Adipocyte (in vitro differentiated cells): ENCODE data around the gene MYT1.
A peak's percentile ranks its signal among the peaks of the same experiment; 100 is the strongest.

Experiments used
- DNase-seq: peaks from one replicate; pipeline ENCODE4 v3.0.0-alpha.2; 2015; ENCODE audit warnings: low read depth
- H3K27me3 ChIP-seq: replicated peaks from 2 replicates; pipeline ENCODE4 v1.7.0; 2013; ENCODE audit warnings: mild to moderate bottlenecking, low read length, moderate library complexity; ENCODE audit not compliant: control insufficient read depth, insufficient read depth
- H3K36me3 ChIP-seq: 2 replicates; pipeline ENCODE4 v1.7.0; 2013; ENCODE audit warnings: low read length, mild to moderate bottlenecking, moderate library complexity; ENCODE audit not compliant: control insufficient read depth, insufficient read depth, severe bottlenecking
- H3K4me1 ChIP-seq: 2 replicates; pipeline ENCODE4 v1.7.0; 2013; ENCODE audit warnings: mild to moderate bottlenecking, low read length, moderate library complexity; ENCODE audit not compliant: control insufficient read depth, insufficient read depth
- H3K4me3 ChIP-seq: 2 replicates; pipeline ENCODE4 v1.7.0; 2013; ENCODE audit warnings: mild to moderate bottlenecking, low read length, moderate library complexity
- H3K9ac ChIP-seq: 2 replicates; pipeline ENCODE4 v1.7.0; 2013; ENCODE audit warnings: mild to moderate bottlenecking, low read length, moderate library complexity
- H3K9me3 ChIP-seq: 2 replicates; pipeline ENCODE4 v1.7.0; 2013; ENCODE audit warnings: mild to moderate bottlenecking, low read length, moderate library complexity; ENCODE audit not compliant: control insufficient read depth

The MYT1 gene

DNA sequence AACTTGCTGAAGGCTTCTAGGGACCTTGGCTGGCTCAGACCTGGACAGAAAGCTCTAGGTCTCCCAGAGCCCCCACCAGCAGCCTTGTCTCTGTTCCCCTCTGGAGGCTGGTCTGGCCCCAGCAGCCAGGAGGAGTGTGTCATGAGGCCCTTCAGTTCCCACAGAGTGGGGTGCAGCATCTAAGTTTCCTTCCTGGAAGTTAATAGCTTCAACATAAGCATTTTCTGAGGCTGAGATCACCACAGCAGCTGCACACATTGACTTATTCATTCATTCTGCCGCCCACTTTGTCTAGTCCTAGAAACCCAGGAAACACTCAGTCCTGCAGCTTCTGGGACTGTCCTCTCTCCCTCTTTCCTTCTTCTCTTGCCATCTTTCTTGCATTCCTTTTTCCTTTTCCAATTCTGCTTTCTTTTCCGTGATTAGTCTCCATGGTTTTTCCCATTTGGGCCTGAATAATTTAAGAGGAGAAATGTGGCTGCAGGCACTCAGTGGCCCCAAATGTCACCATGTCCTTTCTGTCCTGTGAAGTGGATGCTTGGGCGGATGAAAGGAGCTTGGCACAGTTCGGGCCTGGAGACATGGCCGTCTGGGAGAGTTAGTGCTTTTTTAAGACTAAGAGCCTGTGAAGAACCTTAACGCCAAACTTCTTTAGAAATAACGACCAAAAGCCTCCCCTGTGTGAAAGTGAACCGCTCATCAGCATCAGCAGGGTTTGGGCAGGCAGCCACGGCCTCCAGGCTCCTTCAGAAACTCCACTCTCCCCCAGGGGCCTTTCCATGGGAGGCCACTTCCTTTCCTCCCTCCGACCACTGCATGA lies 60.3 kb downstream of the MYT1 start:
- no peaks in the 10 kb centered on the region for H3K36me3 ChIP-seq
- peaks cover 18% of the 10 kb centered on the region for H3K4me1 ChIP-seq
- H3K9me3 ChIP-seq: no peaks in the 10 kb centered on the region
- H3K4me3 ChIP-seq: no peak overlapping the region
- peak; percentile 88 for DNase-seq
- H3K9ac ChIP-seq: no peak overlapping the region
- peaks cover 36% of the 10 kb centered on the region for H3K27me3 ChIP-seq

DNA sequence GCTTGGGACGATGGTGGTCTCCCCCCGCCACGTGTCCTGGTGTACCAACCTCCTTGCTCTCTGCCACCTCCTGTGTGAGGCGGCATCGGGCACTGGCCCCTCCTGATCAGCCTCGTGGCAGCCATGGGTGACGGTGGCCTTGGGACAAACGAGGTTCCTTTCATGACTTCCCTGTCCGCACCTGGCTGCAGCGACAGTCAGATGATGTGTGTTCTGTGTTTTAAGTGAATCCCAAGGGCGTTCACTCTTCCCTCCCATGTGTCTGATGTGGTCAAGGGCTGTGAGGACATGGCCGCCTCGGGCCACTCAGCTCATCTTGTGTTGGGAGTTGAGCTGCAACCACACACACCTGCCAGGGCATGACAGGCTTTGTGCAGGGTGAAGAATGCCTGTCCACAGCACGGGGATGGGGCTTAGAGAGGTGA lies 60.9 kb downstream of the MYT1 start:
- Histone ChIP-seq H3K4me3 (no peak overlapping the region), H3K4me1 (peaks cover 18% of the 10 kb centered on the region), H3K27me3 (peaks cover 34% of the 10 kb centered on the region), H3K9ac (no peak overlapping the region), H3K36me3 (no peaks in the 10 kb centered on the region), H3K9me3 (no peaks in the 10 kb centered on the region)
- no peak for DNase-seq

- H3K4me1 ChIP-seq: peaks cover 18% of the 10 kb centered on the region
- no peak overlapping the region for H3K9ac ChIP-seq
- no peak overlapping the region for H3K4me3 ChIP-seq
- no peaks in the 10 kb centered on the region for H3K36me3 ChIP-seq
- DNase-seq: no peak
- H3K27me3 ChIP-seq: peaks cover 32% of the 10 kb centered on the region
- H3K9me3 ChIP-seq: no peaks in the 10 kb centered on the region
Observed at GRCh38 chr20:64225828-64226598, 61.8 kb downstream of the MYT1 start.

DNA sequence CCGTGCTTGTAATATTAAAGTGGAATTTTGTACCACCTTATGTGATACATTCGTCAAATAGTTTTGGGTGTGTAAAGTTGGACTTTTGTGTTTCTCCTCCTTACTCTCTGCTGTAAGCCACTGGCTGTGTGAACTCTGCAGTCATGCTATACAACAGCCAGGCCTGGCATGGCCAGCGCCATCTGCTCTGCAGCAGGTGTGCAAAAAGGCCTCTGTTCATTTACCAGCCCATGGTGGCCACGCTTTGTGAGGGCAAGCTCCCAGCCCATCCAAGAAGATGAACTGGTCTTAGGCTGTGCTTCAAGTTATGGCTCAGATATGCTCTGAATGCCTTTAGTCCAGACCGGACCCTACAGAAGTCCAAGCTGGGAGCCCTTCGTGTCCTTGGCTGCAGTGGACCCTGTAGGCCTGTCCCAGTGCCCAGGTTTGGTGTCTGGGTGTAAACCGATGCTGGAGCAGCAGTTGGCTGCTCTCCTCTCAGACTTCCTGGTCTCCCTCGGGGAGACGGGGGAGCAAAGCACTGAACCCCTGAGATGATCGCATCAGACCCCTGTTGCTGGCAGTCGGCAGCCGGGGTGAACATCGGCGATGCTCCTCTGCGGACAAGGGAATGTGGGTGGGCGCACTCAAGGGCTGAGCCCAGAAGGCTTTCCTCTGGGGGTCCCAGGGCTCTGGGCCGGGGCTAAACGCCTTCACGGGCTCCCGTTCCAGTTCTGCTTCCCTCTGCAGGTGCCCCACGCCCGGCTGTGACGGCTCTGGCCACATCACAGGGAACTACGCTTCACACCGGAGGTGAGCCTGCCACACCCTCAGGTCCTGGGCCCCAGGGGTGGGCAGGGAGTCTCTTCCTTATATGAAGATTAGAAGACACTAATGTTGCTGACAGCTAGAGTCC lies 62.7 kb downstream of the MYT1 start:
- H3K4me3 ChIP-seq: no peak overlapping the region
- DNase-seq: no peak
- peaks cover 32% of the 10 kb centered on the region for H3K27me3 ChIP-seq
- peaks cover 18% of the 10 kb centered on the region for H3K4me1 ChIP-seq
- H3K9me3 ChIP-seq: no peaks in the 10 kb centered on the region
- no peaks in the 10 kb centered on the region for H3K36me3 ChIP-seq
- no peak overlapping the region for H3K9ac ChIP-seq

DNA sequence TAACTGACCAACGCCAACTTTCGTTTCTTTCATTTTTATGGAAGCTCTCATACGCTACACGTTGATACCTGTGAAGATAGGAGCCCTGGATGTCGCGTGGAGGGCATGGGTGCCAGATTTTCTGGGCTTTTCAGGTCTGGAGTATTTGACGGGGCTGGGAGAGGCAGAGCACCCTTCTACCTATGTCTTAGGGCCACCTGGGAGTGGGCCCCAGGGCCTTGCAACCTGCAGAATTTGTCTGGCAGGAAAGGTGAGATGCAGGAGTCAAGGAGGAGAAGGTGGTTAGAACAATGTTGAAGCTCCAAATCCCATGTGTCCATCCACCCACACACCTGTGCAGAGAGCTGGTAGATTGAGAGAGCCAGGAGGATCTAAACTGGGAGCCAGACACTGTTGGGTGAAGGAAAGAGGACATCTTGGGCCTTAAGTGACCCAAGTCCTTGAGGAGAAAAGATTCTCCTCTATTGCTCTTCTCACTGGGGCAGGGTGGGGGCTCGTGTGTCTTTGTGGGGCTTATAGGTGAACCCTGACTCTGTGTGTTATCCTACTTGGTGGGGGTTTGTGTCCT lies 63.9 kb downstream of the MYT1 start:
- peaks cover 18% of the 10 kb centered on the region for H3K4me1 ChIP-seq
- H3K27me3 ChIP-seq: peaks cover 32% of the 10 kb centered on the region
- DNase-seq: no peak
- H3K4me3 ChIP-seq: no peak overlapping the region
- no peaks in the 10 kb centered on the region for H3K9me3 ChIP-seq
- no peak overlapping the region for H3K9ac ChIP-seq
- no peaks in the 10 kb centered on the region for H3K36me3 ChIP-seq

GRCh38 chr20:64228751-64229506 lies 64.7 kb downstream of the MYT1 start:
- H3K36me3 ChIP-seq: no peaks in the 10 kb centered on the region
- no peaks in the 10 kb centered on the region for H3K9me3 ChIP-seq
- peaks cover 12% of the 10 kb centered on the region for H3K4me1 ChIP-seq
- no peak overlapping the region for H3K9ac ChIP-seq
- no peak for DNase-seq
- no peak overlapping the region for H3K4me3 ChIP-seq
- peaks cover 32% of the 10 kb centered on the region for H3K27me3 ChIP-seq

- Histone ChIP-seq H3K4me3 (no peak overlapping the region), H3K27me3 (peaks cover 32% of the 10 kb centered on the region), H3K4me1 (peaks cover 5% of the 10 kb centered on the region), H3K9ac (no peak overlapping the region), H3K36me3 (no peaks in the 10 kb centered on the region), H3K9me3 (no peaks in the 10 kb centered on the region)
- DNase-seq: no peak
Observed at GRCh38 chr20:64229507-64230061, 65.3 kb downstream of the MYT1 start.

DNA sequence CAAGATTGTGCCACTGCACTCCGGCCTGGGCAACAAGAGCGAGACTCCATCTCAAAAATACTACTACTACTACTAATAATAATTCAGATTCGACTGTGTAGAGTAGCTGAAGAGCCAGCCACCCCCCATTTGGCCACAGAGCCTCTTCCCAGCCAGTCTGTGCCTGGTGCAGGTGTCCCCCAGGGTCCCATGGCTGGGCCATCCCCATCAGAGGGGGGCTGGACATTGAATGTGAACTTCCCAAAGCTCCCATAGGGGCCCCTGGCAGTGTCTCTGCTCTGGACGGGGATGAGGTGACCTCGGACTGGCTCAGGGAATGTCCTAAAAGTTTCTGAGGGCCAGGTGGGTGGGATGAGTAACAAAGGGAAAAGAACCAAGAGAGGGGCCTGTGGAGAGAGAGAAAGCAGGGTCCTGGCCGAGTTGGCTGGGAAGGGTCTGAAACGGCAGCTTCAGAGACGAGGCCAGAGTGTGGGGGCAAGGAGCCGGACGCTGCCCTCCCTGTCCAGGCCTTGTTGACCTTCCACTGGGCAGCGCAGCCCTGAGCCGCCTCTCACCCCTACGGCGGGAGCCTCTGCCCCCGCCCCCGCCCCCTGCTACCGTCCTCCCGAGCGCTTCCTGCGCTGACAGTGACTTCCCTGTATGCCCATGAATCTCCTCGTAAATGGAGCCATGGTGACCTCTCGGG lies 66.4 kb downstream of the MYT1 start:
- no peak overlapping the region for H3K4me3 ChIP-seq
- DNase-seq: no peak
- H3K27me3 ChIP-seq: peaks cover 32% of the 10 kb centered on the region
- H3K4me1 ChIP-seq: no peaks in the 10 kb centered on the region
- no peaks in the 10 kb centered on the region for H3K9me3 ChIP-seq
- no peak overlapping the region for H3K9ac ChIP-seq
- H3K36me3 ChIP-seq: no peaks in the 10 kb centered on the region

GRCh38 chr20:64231621-64232550 lies 67.6 kb downstream of the MYT1 start:
- H3K9ac ChIP-seq: no peak overlapping the region
- DNase-seq: no peak
- H3K36me3 ChIP-seq: no peaks in the 10 kb centered on the region
- H3K27me3 ChIP-seq: peaks cover 28% of the 10 kb centered on the region
- H3K4me1 ChIP-seq: no peaks in the 10 kb centered on the region
- no peaks in the 10 kb centered on the region for H3K9me3 ChIP-seq
- no peak overlapping the region for H3K4me3 ChIP-seq
